T-helper 17 cell (primary cell): ENCODE measurements around the gene ZNF48. TPM values are rescaled to one million over a fixed set of nuclear protein-coding genes. Genes with fewer than 3 reads are reported as not detected.
A peak's percentile ranks its signal among the peaks of the same experiment; 100 is the strongest.

Experiments used
- ATAC-seq: fragments of 150-1000 bp; cut with Tn5 transposase; 2 replicates; pipeline ENCODE4 v1.10.0; 2021; ENCODE audit warnings: mild to moderate bottlenecking, moderate library complexity
- DNase-seq, 3 donors: peaks; one replicate each; pipeline versions ENCODE4 v3.0.0 to v3.0.0-alpha.2; 2020 to 2021
- H3K9me3 ChIP-seq: one replicate; pipeline ENCODE4 v1.7.0; 2013; ENCODE audit warnings: low read length, mild to moderate bottlenecking; ENCODE audit not compliant: control insufficient read depth, poor library complexity, severe bottlenecking
- H3K27ac Mint-ChIP-seq: one replicate; pipeline ENCODE4 v1.8.0; 2022; ENCODE audit warnings: mild to moderate bottlenecking, moderate library complexity, mixed read lengths
- H3K27me3 Mint-ChIP-seq: one replicate; pipeline ENCODE4 v1.8.0; 2022; ENCODE audit warnings: mixed read lengths
- H3K36me3 Mint-ChIP-seq: one replicate; pipeline ENCODE4 v1.8.0; 2022; ENCODE audit warnings: low read depth, mixed read lengths
- H3K4me1 Mint-ChIP-seq: one replicate; pipeline ENCODE4 v1.8.0; 2022; ENCODE audit warnings: mild to moderate bottlenecking, mixed read lengths
- H3K4me3 Mint-ChIP-seq: one replicate; pipeline ENCODE4 v1.8.0; 2022; ENCODE audit warnings: mild to moderate bottlenecking, moderate library complexity, mixed read lengths
- total RNA-seq, 4 donors: library from RNA in 2 of 4; stranded (reverse) in 2 of 4; gene quantifications; one replicate each; pipeline ENCODE4 v1.2.3 and lab custom pipeline; 2022 to 2026

Gene ZNF48
- total RNA-seq, 2 donors from 2014 or later: 6.2 to 6.7 TPM

DNA sequence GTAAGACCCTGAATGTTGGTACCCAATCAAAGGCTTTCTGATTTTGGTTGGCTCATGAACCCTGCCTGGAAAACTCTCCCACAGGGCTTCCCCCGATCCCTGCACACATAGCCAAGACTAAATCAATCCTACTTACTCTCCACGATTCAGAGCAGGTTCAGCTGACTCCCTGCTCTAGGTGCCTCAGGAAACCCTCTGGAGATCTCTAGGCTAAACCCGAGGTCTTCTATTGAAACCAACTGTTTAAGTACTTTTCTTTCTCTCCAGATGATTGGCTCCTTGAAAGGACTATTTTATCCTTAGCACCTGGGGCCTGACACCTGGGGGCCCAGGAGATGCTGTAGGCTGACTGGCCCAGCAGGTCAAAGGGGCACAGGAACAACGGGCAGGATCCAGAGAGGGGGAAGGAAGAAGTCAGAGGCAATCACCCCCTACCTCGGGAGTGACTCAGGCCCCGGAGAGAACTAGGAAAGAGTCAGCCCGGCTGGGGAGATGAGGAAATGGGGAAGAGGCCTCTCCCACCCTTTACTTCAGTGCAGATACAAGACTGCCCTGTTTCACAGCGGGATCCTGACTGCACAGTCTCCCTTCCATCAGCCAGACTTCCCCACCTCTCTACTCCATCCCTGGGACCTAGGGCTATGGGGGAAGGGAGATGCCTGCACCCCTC lies 27.0 kb upstream of the ZNF48 start:
- ATAC-seq (no peak), DNase-seq (no peak)
- H3K9me3 ChIP-seq: no peaks in the 10 kb centered on the region
- Mint-ChIP-seq H3K4me1 (peaks cover 57% of the 10 kb centered on the region), H3K27me3 (no peaks in the 10 kb centered on the region), H3K27ac (peak overlapping the region; percentile 94), H3K4me3 (peak overlapping the region; percentile 94), H3K36me3 (peaks cover 5% of the 10 kb centered on the region)

DNA sequence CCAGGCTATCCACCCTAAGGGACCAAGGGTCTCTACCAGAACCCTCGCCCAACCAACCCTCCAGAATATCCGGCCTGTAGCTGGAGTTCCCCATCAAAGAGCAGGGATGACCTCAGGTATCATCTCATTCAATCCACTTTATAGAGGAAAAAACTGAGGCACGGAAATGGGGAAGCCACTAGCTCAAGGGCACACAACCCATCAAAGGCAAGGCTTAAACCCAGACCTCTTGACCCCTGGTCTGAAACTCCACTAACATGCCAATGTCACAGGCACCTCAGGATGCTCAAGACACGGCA lies 26.5 kb upstream of the ZNF48 start:
- no peaks in the 10 kb centered on the region for H3K9me3 ChIP-seq
- Mint-ChIP-seq H3K36me3 (peaks cover 4% of the 10 kb centered on the region), H3K4me1 (peaks cover 55% of the 10 kb centered on the region), H3K4me3 (peak overlapping the region; percentile 94), H3K27me3 (no peaks in the 10 kb centered on the region), H3K27ac (peak overlapping the region; percentile 94)
- DNase-seq (no peak), ATAC-seq (no peak)

GRCh38 chr16:30369091-30369937 lies 25.9 kb upstream of the ZNF48 start:
- no peak for ATAC-seq
- peaks cover 4% of the 10 kb centered on the region for H3K36me3 Mint-ChIP-seq
- peak overlapping the region; percentile 94 for H3K27ac Mint-ChIP-seq
- peak overlapping the region; percentile 94 for H3K4me3 Mint-ChIP-seq
- no peaks in the 10 kb centered on the region for H3K27me3 Mint-ChIP-seq
- no peaks in the 10 kb centered on the region for H3K9me3 ChIP-seq
- peaks cover 55% of the 10 kb centered on the region for H3K4me1 Mint-ChIP-seq
- no peak for DNase-seq

- H3K36me3 Mint-ChIP-seq: peaks cover 4% of the 10 kb centered on the region
- H3K27me3 Mint-ChIP-seq: no peaks in the 10 kb centered on the region
- H3K9me3 ChIP-seq: no peaks in the 10 kb centered on the region
- peak overlapping the region; percentile 94 for H3K4me3 Mint-ChIP-seq
- DNase-seq (no peak), ATAC-seq (peak; percentile 0)
- H3K27ac Mint-ChIP-seq: peak overlapping the region; percentile 95
- peaks cover 55% of the 10 kb centered on the region for H3K4me1 Mint-ChIP-seq
Measured at GRCh38 chr16:30369938-30370455, 25.2 kb upstream of the ZNF48 start.

GRCh38 chr16:30370456-30371247 lies 24.6 kb upstream of the ZNF48 start, which contains the start of gene TBC1D10B:
TSS of gene TBC1D10B (minus strand) at chr16:30370494. CDS start at chr16:30370183, 311 bp downstream.
- Mint-ChIP-seq H3K4me3 (peak within 1 kb of the TSS; percentile 94), H3K4me1 (peaks cover 53% of the 10 kb centered on the region), H3K36me3 (no peaks in the 10 kb centered on the region), H3K27me3 (no peaks in the 10 kb centered on the region), H3K27ac (peak within 1 kb of the TSS; percentile 95)
- ATAC-seq: peak; percentile 87
- peak; percentile 90 to 98 (median 96) for DNase-seq
- H3K9me3 ChIP-seq: no peaks in the 10 kb centered on the region

DNA sequence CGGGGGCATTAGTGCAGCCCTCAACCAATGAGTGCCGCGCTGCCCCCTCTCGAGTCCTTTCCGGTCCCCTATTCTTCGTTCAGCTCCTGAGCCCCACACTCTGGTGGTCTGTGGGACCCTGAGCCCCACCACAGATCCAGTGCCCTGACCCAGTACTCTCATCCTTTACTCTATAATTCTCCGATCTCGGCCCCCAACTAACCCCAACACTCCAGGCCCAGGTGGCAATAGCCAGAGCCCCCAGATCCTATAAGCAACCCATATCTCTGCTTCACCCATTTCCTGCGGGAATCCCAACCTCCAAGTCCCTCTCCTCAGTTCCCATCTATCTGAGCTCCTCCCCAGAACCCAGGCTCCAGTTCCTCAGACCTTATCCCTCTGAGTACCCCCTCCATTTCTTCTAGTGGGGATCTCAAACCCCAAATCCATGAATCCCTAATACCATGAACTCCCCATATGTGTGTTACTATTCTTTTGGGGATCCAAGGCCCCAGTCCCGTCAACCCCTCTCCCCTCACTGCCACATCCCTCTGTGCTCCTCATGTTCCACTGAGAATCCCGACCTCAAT lies 23.9 kb upstream of the ZNF48 start:
- Mint-ChIP-seq H3K27me3 (no peaks in the 10 kb centered on the region), H3K36me3 (no peaks in the 10 kb centered on the region), H3K4me1 (peaks cover 53% of the 10 kb centered on the region), H3K27ac (peak overlapping the region; percentile 95), H3K4me3 (peak overlapping the region; percentile 90)
- ATAC-seq (no peak), DNase-seq (no peak)
- H3K9me3 ChIP-seq: no peaks in the 10 kb centered on the region

GRCh38 chr16:30372038-30372712 lies 23.0 kb upstream of the ZNF48 start:
- peak overlapping the region; percentile 90 for H3K4me3 Mint-ChIP-seq

DNA sequence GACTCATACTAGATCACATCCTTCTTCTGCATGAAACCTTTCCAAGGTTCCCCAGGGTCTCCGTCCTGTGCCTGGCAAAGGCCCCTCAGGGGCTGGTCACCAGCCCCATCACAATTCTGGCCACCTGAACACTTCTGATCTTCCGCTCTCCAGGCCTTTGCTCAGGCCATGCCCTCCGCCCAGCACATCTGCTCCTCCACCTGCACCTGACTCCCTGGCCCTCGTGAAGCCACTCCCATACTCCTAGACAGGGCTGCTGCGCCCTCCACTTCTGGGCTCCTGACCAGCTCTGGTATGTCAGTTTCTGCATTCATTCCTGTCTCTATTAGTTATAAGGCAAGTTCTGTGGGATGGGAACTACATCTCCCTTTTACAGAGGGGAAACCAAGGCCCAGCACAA lies 22.5 kb upstream of the ZNF48 start:
- peak overlapping the region; percentile 59 for H3K4me3 Mint-ChIP-seq
- peak overlapping the region; percentile 57 for H3K27ac Mint-ChIP-seq
- H3K4me1 Mint-ChIP-seq: peaks cover 45% of the 10 kb centered on the region

More at GRCh38 chr16:30372038-30372712, 23.0 kb upstream of the ZNF48 start:
- Mint-ChIP-seq H3K36me3 (no peaks in the 10 kb centered on the region), H3K27ac (peak overlapping the region; percentile 95), H3K4me1 (peaks cover 47% of the 10 kb centered on the region), H3K27me3 (no peaks in the 10 kb centered on the region)
- no peak for ATAC-seq
- no peak for DNase-seq
- H3K9me3 ChIP-seq: no peaks in the 10 kb centered on the region

DNA sequence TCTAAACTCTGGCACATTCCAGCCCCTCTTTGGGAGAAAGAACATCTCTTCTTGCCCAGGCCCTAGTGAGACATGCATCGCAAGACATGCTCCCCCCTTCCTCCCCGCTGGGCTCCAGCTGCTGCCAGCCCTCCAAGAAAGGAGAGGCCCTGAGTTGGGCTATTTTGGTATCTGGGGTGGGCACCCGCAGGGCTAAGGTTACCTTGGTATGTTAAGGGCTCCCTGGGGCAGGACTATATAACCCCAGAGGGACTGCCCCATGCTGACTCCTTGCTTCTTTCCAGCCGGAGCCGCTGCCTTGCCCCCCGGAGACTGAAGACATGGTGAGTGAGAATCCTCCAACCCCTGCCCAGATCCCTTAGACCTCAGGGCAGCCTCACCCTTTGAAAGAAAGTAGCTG lies 20.7 kb upstream of the ZNF48 start, which contains the start of gene MYL11:
MYL11 (plus strand) TSS at position 265 of the 400 bp plus-strand sequence; CDS start at position 321, 56 bp downstream.
- no peak for ATAC-seq
- Mint-ChIP-seq H3K4me1 (peaks cover 41% of the 10 kb centered on the region), H3K36me3 (peaks cover 2% of the 10 kb centered on the region), H3K27ac (peak within 1 kb of the TSS; percentile 99), H3K4me3 (no peak within 1 kb of the TSS), H3K27me3 (no peaks in the 10 kb centered on the region)
- no peaks in the 10 kb centered on the region for H3K9me3 ChIP-seq
- no peak for DNase-seq

More for the DNA sequence above, 22.5 kb upstream of the ZNF48 start:
- H3K9me3 ChIP-seq: no peaks in the 10 kb centered on the region
- Mint-ChIP-seq H3K27me3 (no peaks in the 10 kb centered on the region), H3K36me3 (no peaks in the 10 kb centered on the region)
- ATAC-seq (no peak), DNase-seq (no peak)

DNA sequence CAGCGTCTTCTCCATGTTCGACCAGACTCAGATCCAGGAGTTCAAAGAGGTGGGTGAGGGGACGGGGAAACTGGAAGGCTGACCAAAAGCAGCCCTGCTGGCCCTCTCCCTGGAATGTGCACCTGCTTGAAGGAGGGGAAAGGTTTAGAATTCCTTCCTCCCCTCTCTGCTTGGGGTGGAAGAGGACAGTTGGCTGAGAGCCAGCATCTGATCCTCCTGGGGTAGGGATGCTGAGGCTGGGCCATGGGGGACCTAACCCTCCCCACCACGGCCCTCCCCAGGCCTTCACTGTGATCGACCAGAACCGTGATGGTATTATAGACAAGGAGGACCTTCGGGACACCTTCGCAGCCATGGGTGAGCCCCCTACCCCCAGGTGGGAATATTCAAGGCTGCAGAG lies 19.4 kb upstream of the ZNF48 start:
- Mint-ChIP-seq H3K4me1 (peaks cover 44% of the 10 kb centered on the region), H3K27ac (peak overlapping the region; percentile 99), H3K27me3 (no peaks in the 10 kb centered on the region), H3K4me3 (no peak overlapping the region), H3K36me3 (peaks cover 2% of the 10 kb centered on the region)
- no peak for DNase-seq
- no peak for ATAC-seq
- no peaks in the 10 kb centered on the region for H3K9me3 ChIP-seq

- Mint-ChIP-seq H3K27me3 (no peaks in the 10 kb centered on the region), H3K4me3 (no peak overlapping the region), H3K36me3 (peaks cover 2% of the 10 kb centered on the region), H3K4me1 (peaks cover 42% of the 10 kb centered on the region), H3K27ac (peak overlapping the region; percentile 99)
- ATAC-seq: no peak
- H3K9me3 ChIP-seq: no peaks in the 10 kb centered on the region
- no peak for DNase-seq
Measured at GRCh38 chr16:30376461-30376902, 18.7 kb upstream of the ZNF48 start.
